Astrocyte of the cerebellum (primary cell): ENCODE data around the gene CACNA1H.

ENCODE experiments used
- DNase-seq: peaks from one replicate; pipeline ENCODE4 v3.0.0-alpha.2; 2011; ENCODE audit warnings: low read depth
- H3K4me3 ChIP-seq: 2 replicates; pipeline ENCODE4 v1.5.1; 2011; ENCODE audit warnings: mild to moderate bottlenecking, low read depth, low read length, moderate library complexity
- CTCF ChIP-seq: IDR thresholded peaks from 2 replicates; pipeline ENCODE4 v1.5.1; 2012; ENCODE audit warnings: low read length, low read depth, moderate library complexity, mild to moderate bottlenecking; ENCODE audit errors: missing control alignments
- in situ Hi-C: cut with HindIII; loops from 2 replicates; pipeline ENCODE4 v1.10.0; 2017; ENCODE audit warnings: low sequenced_read_pairs

CACNA1H gene

GRCh38 chr16:1159973-1160772, 7.3 kb downstream of the CACNA1H start:
- no peak for DNase-seq
- H3K4me3 ChIP-seq, result no peak overlapping the region
- no peak for TF ChIP-seq CTCF
- in situ Hi-C loops, result no loop called here

- TF ChIP-seq CTCF, result no peak
- in situ Hi-C loops, result no loop called here
- DNase-seq, result no peak
- no peak overlapping the region for H3K4me3 ChIP-seq
Observed at GRCh38 chr16:1160773-1161348, 8.0 kb downstream of the CACNA1H start.

GRCh38 chr16:1162701-1163566, 10.0 kb downstream of the CACNA1H start:
- in situ Hi-C loops, result no loop called here
- no peak for TF ChIP-seq CTCF
- H3K4me3 ChIP-seq, result no peak overlapping the region
- DNase-seq, result no peak

GRCh38 chr16:1163567-1164055, 10.7 kb downstream of the CACNA1H start:
- TF ChIP-seq CTCF, result no peak
- in situ Hi-C loops, result no loop called here
- no peak for DNase-seq
- H3K4me3 ChIP-seq, result no peak overlapping the region

- in situ Hi-C loops, result no loop called here
- no peak for DNase-seq
- no peak for TF ChIP-seq CTCF
- no peak overlapping the region for H3K4me3 ChIP-seq
Observed at GRCh38 chr16:1164382-1164781, 11.5 kb downstream of the CACNA1H start.

GRCh38 chr16:1164975-1165374, 12.1 kb downstream of the CACNA1H start:
- no peak for TF ChIP-seq CTCF
- in situ Hi-C loops, result no loop called here

More at GRCh38 chr16:1164975-1165374, 12.1 kb downstream of the CACNA1H start:
- no peak for DNase-seq
- H3K4me3 ChIP-seq, result no peak overlapping the region
